NCI-H345 treated with DMSO at 0.1 percent for 48 hours (cell line): ENCODE measurements around the gene KRT4.
"Not testable (repeated sequence)": the region's sequence is repeated elsewhere in the genome, so short reads cannot be mapped to it uniquely, and the experiment has no call there.

Source experiments
- DNase-seq: peaks from one replicate; lab custom pipeline; 2025; ENCODE audit not compliant: unreplicated experiment; lab: John Stamatoyannopoulos, UW

The KRT4 gene

DNA sequence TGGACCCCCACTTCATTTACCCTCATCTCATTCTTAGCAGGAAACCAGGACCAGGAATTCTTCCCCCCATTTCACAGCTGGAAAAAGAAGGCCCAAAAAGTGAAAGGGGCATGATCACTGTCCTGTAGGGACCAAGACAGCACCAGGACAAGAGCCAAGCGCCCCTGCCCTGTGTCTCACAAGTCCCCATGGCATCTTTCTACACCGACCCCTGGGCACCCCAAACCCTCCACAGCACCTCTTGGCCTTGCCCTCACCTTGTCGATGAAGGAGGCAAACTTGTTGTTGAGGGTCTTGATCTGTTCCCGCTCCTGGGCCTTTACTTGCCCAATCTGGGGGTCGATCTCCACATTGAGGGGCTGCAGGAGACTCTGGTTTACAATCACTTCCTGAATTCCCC, 37.5 kb downstream of the KRT4 start:
- DNase-seq: no peak

DNA sequence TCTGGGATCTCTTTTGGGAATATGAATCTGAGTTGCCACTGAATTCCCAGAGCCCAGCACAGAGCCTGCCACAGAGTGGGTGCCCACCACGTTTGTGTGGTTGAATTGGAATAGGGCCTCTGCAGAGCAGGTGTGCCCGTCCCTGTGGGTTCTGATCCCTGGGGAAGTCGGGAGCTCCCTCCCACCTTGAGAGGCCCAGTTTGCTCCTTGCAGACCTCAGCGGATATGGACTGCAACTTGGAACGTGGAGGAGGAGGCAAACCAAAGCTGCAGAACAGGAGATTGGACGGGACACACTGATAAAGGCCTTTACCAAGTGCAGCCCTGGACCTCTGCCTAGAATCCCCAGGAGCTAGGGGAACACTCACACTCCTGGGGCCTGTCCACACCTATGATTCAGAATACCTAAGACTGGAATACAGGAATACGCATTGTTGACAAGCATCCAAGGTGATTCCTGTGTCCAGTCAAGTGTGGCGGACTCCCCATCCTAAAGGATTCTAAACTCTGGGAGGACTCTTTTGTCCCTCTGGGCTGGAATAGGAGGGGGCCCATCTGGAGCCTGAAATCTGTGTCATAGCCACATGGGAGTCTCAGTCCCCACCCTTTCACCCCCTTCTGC, 39.2 kb downstream of the KRT4 start:
- no peak for DNase-seq

DNA sequence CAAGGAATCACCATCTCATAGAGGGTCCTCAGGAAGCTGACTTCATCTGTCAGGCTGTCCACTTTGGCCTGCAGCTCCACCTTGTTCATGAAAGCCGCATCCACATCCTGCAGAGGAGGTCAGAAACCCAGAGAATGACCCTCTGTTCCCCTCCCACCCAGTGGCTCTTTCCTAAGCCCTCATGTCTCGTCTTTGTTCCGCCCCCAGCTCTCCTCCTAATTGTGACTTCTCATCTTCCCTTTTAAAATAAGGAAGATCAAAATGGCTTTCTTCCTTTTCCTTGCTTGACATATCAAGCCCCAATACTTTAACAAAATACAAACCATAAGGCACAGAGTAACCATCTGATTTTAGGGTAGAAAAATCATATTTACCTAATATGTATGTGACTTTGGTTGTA, 41.1 kb downstream of the KRT4 start:
- no peak for DNase-seq

DNA sequence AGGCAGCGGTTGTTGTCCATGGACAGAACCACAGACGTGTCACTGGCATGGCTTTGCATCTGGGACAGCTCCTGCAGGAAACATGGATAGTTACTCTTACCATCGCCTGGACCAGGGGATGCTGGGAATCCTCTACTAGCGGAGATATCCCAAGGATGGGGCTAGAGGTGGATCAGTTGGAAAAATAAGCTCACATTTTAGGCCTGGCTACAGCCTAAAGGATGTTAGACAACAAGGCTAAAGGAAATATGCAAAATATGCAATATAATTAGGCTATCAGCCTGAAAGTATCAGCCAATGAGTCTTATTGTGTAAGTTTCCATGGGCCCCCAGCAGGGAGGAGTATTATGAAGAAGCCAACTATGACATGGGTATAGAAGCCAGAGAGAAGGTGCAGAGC, 41.7 kb downstream of the KRT4 start:
- no peak for DNase-seq

DNA sequence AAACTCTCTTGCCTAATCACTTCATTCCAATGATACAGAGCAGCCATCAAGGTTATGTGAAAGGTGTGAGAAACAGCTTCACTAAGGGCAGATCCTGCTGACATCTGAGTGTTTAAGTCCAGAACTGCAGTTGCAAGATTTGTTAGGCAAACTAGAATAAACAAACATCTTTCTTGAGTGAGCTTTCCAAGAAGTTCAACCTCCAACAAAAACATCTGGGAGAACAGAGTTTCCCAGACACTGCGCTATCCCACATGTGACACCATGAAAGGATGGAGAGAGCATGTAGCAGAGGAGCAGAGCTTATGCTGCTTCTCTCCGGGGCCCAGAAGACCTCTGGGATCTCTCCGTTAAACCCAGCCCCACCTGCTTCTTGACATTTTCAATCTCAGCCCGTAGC, 42.4 kb downstream of the KRT4 start:
- DNase-seq: no peak

DNA sequence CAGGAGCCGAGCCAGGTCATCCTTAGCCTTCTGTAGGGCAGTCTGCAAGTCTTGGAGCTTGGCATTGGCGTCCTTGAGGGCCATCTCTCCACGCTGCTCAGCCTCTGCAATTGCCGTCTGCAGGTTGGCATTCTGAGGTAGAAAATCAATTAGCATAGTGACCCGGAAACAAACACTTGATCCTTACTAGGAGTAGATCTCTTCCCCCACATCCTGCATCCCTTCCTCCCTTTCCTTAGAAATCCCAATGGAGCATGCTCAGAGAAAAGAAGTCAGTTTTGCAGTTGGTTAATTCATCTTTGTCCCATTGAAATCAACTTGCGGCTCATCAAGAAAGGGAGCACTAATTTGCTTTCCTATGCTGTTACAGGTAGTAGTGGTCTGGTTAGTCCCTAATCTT, 42.8 kb downstream of the KRT4 start:
- DNase-seq: no peak

DNA sequence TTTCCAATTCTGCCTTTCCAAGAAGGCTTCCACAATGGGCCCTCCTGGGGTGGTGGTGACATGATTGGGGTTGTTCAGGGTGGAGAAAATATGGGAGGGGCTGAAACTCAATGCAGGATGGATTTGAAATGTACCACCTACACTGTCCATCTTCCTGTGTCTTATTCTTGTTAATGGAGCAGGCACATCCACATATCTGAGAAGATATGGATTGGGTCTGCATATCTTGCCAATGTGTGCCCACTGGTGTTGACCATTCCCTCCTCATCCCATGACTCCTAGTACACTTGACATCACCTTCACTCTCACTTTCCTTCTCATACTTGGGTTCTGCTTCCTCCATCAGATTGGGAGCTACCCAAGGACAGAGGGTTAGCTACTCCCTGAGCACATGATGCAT, 44.0 kb downstream of the KRT4 start:
- DNase-seq: no peak

DNA sequence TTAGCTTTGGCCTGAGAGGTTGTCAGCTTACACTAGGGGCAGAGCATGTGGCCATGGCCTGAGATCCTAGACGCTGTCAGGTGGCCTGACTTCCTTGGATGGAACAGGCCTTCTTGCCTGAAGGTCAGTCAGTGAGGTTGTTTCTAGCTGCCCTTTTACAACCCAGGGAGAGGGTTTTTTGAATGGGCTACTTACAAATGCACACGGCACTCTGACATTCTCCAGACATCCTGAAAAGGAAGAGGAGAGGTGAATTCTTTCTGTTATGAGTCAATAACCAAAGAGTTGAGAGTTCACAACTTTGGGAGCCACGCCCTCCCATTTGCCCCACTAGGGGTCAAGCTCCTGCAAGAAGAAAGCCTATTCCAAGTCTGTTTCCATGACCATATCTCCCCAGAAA, 44.6 kb downstream of the KRT4 start:
- no peak for DNase-seq

DNA sequence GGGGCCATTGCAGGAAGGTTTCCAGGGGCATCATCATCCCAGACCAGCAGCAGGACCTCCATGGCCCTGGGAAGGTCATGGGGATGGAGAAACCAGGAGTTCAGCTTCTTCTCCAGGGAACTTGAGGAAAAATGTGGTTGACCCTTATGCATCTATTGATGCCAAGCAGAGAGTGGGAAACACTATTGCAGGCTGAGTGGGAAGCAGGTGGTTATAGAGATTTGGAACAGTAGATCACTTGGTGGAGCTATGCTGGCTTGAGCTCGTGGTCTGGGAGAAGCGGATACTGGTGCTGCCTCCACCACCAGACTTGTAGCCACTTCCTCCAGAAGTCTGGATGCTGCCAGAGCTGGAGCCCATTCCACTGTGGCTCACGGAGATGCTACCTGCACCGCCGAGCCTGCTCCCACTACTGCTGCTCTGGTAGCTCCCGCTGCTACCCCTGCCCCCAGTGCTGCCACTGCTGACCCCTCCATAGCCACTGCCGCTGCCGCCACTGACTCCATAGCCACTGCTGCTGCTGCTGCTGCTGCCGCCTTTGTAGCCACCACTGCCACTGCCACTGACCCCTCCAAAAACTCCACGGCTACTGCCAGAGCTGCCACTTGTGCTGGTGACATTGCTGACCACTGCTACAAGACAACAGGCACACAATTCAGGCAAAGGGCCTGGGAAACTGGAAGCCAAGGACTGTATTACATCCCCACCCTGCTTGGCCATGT, 45.3 kb downstream of the KRT4 start:
- DNase-seq: no peak

DNA sequence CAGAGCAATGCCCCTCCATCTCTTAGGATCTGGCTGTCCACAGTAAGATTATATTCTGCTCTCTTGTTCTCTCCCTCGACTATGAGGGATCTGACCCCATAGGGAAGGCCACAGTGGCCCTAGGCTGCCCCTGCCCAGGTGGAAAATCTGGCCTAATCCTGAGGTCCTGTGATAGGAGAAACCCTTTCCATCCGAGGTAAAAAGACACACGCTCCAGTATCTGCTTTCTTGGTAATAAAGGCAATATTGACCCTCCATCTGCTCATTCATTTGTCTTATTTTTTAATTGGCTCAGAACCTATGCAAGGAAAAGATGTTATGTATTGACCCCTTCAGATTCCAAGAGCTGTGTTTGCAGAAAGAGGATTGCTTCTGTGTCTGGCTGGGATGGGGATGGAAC, 46.5 kb downstream of the KRT4 start:
- DNase-seq: no peak

DNA sequence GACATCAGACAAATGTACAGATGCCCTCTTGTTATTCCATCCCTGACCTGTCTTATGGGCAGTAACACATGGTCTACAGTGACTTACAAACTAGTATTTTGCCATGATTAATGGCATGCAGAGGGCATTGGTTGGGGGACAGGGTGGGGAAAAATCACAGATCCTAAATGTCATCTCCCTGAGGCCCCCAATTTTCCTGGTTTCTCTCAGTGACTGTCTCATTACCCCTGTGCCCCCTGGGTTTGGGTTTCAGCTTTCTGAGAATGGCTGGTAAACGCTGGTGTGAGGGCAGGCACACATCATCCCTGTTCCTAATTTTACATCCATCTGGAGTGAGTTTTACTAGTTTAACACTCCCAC, 46.9 kb downstream of the KRT4 start:
- DNase-seq: no peak

DNA sequence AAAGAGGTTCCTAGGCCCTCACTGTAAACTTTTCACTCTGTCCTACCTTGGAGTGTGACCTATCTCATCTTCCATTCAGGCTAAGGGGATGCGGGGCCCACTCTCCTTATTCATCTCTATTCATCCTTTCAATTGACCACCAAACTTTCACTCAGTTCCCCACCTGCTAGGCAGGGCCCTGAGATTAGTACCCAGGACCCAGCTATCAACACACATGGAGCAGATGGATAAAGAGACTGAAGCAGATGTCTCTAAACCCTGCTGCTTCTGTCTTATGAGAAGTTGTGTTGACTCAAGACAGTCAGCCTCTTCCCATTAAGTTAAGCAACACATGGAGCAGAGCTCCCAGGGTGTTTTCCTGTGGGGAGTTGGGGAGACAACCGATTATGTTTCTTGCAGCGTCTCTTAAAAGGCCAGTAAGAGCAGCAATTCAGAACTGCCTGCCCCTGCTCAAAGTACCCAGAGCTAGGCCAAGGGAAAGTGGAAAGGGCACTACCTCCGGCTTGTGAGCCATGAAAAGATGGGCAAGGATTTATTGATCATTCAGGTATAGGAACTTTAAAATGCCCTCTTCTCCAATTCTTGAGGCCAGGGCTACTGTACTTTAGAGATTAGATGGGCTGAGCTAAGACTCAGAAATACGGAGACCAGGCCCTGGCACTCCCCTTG, 47.4 kb downstream of the KRT4 start:
- DNase-seq: no peak

DNA sequence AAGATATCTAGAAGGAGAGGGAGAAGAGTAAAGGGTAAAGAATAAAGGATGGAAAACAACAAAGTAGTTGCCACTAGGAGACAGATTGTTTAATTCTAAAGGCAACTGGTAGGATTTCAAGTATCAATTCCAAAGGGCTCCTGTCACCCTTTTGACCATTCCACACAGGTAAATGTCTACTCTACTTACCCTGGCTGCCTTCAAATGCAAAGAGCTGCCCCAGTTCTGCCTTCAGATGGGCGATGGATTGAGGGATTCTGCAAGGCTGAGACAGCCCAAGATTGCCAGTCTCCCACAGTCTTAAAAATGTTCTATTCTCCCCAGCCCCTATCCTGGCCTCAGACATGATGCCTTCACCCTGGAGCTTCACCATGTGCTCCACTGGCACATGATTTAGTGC, 48.2 kb downstream of the KRT4 start:
- DNase-seq: no peak

DNA sequence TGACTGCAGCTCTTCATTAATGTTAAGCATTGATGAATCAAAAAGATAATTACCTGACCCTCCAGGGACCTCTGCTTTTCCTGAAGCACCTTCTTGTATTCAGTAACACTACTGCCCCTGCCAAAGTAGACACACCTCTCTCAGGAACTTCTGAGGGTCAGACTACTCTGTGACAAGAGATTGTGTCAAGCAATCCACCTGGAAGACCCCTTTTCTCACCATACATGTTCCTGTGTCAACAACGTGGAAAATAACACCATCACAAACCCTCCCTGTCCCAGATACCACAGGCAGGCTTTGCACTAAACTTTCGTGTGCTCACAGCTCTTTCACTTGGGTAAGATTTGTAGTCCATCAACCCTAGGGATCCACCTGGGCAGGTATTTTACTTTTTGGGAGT, 49.9 kb downstream of the KRT4 start:
- no peak for DNase-seq

DNA sequence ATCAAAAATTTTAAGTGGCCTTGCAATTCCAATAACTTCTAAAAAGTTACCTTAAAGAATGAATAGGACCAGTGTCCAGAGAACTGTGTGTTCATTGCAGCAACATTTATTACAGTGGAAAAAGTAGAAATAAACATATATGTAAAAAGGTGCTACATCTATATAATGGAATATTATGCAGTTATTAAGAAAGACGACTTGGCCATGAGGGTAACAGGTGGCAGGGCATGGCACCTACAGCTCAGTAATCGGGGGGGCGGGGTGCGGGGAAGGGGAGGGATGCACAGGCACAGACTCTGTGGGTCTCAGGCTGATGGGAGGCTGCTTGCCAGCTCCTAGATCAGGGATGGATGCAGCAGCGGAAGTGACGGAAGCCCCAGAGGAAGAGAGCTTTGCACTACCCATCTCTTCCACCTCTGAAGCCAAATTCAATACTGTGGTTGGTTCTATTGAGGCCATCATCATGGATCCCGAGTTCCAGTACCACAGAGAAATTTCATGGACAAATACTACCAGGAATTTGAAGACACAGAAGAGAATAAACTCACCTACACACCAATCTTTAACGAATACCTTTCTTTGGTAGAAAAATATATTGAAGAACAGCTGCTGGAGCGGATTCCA, 50.8 kb downstream of the KRT4 start:
- DNase-seq: no peak

DNA sequence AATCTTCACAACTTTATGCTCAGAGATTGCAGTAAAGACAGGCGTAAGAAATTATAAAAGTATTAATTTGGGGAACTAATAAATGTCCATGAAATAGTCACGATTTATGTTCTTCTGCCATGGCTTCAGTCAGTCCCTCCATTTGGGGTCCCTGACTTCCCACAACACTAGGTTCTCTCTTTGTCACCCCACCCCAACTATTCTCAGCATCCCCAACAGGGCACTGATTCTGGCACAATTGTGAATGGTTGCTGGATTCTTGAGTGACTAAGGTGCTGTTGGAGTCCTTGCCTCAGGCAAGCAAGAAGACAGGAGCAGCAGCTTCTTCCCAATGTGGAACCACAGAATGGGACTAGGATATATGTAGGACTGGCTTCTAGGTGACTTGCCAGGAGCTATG, 52.1 kb downstream of the KRT4 start:
- no peak for DNase-seq

DNA sequence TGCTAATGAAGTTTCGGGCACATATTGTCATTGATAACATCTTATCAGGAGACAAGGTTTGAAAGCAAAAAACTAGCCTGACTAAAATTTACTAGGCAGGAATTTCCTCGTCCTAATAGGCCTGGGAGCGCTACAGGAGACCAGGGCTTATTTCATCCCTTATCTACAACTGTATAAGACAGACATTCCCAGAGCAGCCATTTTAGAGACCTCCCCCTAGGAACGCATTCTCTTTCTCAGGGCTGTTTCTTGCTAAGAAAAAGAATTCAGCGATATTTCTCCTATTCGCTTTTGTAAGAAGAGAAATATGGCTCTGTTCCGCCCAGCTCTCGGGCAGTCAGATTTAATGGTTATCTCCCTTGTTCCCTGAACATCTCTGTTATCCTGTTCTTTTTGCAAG, 52.7 kb downstream of the KRT4 start:
- DNase-seq: not testable (repeated sequence)

DNA sequence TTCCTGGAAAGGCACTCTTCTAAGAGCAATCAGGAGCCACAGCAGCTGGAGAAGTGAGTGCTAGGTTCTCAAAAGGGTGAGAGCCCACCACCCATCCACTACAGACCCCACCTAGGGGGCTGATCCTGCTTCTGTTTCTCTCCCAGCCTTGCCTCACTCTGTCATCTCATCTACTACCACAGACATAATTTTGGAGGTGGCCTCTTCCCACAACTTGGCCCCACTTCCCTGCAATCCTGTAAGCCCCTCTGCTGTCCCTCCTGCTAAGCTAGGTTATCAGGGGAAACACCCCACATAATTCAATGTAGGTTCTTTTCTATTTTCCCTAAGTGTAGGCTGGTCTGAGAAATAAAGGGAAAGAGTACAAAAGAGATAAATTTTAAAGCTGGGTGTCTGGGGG, 53.3 kb downstream of the KRT4 start:
- no peak for DNase-seq

DNA sequence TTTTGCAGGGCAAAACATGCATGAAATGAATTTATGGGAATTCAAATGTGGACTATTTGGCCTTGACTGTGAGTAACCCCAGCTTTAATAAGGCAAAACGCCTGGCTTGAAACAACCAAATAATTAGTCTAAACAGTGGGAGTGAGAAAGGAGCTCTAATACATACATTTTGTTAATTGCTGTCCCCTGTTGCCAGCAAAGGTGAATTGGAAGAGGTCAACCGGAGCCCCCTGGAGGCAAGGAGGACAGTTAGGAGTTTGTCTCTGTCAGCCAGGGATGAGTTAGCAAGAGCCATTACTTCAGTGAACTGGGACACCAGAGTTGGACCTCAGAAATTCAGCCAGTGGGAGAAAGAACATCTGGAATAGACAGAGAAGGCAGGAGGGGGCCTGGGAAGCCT, 54.2 kb downstream of the KRT4 start:
- no peak for DNase-seq

DNA sequence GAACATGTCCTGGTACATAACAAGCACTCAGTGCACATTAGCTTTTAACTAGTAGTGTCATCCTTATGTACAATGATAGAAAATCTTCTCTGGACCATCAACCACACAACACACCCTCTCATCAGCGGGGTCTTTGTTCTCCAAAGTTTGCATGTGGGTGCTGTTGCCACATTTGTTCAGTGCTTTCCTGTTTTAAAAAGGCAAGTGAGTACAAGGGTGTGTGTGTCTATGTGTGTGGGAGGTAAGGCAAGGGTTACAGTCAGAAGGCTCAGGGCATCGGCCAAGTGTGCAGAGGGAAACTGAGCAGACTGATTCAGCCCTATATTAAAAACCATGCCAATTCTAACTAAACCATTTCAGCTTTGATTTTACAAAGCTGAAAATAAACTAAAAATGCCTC, 54.7 kb downstream of the KRT4 start:
- no peak for DNase-seq

DNA sequence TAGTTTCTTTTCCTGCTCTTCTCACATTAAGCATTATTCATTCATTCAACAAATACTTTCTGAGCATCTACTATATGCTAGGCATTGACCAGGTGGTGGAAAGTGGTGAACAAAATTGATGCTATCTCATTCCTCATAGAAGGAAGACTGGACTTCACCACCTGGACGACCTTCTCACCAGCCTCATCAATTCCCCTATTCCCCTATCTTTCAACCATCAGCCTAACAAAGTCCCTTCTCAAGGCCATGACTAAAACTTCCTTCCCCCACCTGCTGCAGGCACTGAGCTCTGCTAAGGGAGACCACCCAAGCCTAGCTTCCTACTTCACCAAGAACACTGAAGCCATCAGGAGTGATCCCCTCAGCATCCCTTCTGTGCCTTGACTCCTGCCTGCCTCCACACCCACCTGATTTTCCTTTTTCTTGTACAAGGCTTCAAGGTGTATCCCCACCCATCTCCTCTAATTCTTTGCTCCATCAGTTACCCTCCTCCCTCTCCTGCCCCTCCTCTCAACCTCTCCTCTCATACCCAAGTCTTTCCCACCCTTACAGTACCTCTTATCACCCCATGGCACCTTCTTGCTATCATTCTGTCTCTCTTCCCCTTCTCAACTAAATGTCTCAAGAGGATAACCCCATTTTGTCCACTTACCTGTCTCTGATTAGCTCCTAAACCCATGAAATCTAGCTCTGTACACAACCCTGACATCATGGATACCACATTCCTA, 56.3 kb downstream of the KRT4 start:
- DNase-seq: no peak
